IMR-90 (cell line): ENCODE measurements around the gene IFNG-AS1. TPM values are rescaled to one million over a fixed set of nuclear protein-coding genes. Genes with fewer than 3 reads are reported as not detected.

Experiments used
- ATAC-seq: fragments of 200-7000 bp; cut with Tn5 transposase; 2 replicates; pipeline ENCODE4 v1.9.1; 2020; ENCODE audit warnings: low read depth, mild to moderate bottlenecking, moderate library complexity
- BruUV-seq: library from RNA; stranded (reverse); fragments of 400-500 nt; replicated peaks from 2 replicates; lab custom pipeline; 2021; lab: Mats Ljungman, UMichigan
- CTCF ChIA-PET: fragments of 300-600 bp; formaldehyde crosslinking; extraction: SDS; loops from one replicate; lab custom pipeline; 2021; ENCODE audit warnings: antibody characterized with exemption; lab: Yijun Ruan, JAX
- POLR2A ChIA-PET: fragments of 300-600 bp; sonication (Branson Sonifier 250); formaldehyde crosslinking; loops from one replicate; lab custom pipeline; 2022; ENCODE audit warnings: antibody characterized with exemption; ENCODE audit not compliant: unreplicated experiment; lab: Charles Lee
- DNase-seq: peaks from one replicate; pipeline ENCODE4 v3.0.0; 2013
- H2AFZ ChIP-seq: replicated peaks from 2 replicates; pipeline ENCODE3; 2013; ENCODE audit warnings: low read length, mild to moderate bottlenecking; ENCODE audit not compliant: poor library complexity
- H2AK5ac ChIP-seq: 2 replicates; pipeline ENCODE4 v1.6.1; 2013; ENCODE audit warnings: low read depth, low read length, inconsistent platforms
- H2AK9ac ChIP-seq: replicated peaks from 2 replicates; pipeline ENCODE3; 2013; ENCODE audit warnings: mild to moderate bottlenecking, low read depth, low read length, moderate library complexity; ENCODE audit not compliant: poor library complexity
- H2BK120ac ChIP-seq: 2 replicates; pipeline ENCODE4 v1.6.1; 2013; ENCODE audit warnings: low read depth, low read length, inconsistent platforms
- H2BK15ac ChIP-seq: 3 replicates; pipeline ENCODE4 v1.6.1; 2013; ENCODE audit warnings: low read depth, low read length, inconsistent platforms
- H2BK20ac ChIP-seq: 2 replicates; pipeline ENCODE4 v1.6.1; 2013; ENCODE audit warnings: low read depth, mild to moderate bottlenecking, inconsistent platforms, low read length, moderate library complexity
- H2BK5ac ChIP-seq: 2 replicates; pipeline ENCODE4 v1.6.1; 2013; ENCODE audit warnings: mild to moderate bottlenecking, low read depth, low read length, inconsistent platforms; ENCODE audit not compliant: poor library complexity, severe bottlenecking
- H3K14ac ChIP-seq: replicated peaks from 2 replicates; pipeline ENCODE4 v1.6.1; 2013; ENCODE audit warnings: low read depth, low read length, inconsistent platforms
- H3K18ac ChIP-seq: 2 replicates; pipeline ENCODE4 v1.6.1; 2013; ENCODE audit warnings: low read depth, low read length, control low read depth
- H3K23ac ChIP-seq: 2 replicates; pipeline ENCODE4 v1.6.1; 2013; ENCODE audit warnings: low read depth, low read length, inconsistent platforms
- H3K27ac ChIP-seq: 2 replicates; pipeline ENCODE4 v1.5.1; 2013; ENCODE audit warnings: mild to moderate bottlenecking, control low read depth, low read length; ENCODE audit not compliant: insufficient read depth
- H3K27me3 ChIP-seq: 2 replicates; pipeline ENCODE4 v1.6.1; 2013; ENCODE audit warnings: low read length; ENCODE audit not compliant: control insufficient read depth, insufficient read depth
- H3K36me3 ChIP-seq: 2 replicates; pipeline ENCODE4 v1.6.1; 2013; ENCODE audit warnings: low read length, mixed read lengths; ENCODE audit not compliant: control insufficient read depth, insufficient read depth
- H3K4ac ChIP-seq: 2 replicates; pipeline ENCODE4 v1.6.1; 2013; ENCODE audit warnings: low read depth, low read length, inconsistent platforms
- H3K4me1 ChIP-seq: 2 replicates; pipeline ENCODE4 v1.6.1; 2013; ENCODE audit warnings: low read length, mixed read lengths; ENCODE audit not compliant: control insufficient read depth, insufficient read depth
- H3K4me2 ChIP-seq: 2 replicates; pipeline ENCODE4 v1.6.1; 2013; ENCODE audit warnings: low read depth, mild to moderate bottlenecking, control low read depth, low read length, moderate library complexity
- H3K4me3 ChIP-seq: 2 replicates; pipeline ENCODE4 v1.5.1; 2013; ENCODE audit warnings: low read depth, mild to moderate bottlenecking, control low read depth, low read length, moderate library complexity; ENCODE audit not compliant: insufficient read depth
- H3K56ac ChIP-seq: 2 replicates; pipeline ENCODE4 v1.6.1; 2013; ENCODE audit warnings: low read length, inconsistent platforms; ENCODE audit not compliant: insufficient read depth; ENCODE audit errors: extremely low read depth
- H3K79me1 ChIP-seq, 2 experiments: 2 replicates each; pipeline ENCODE4 v1.6.1; 2013; ENCODE audit warnings: low read length in 2 of 2, inconsistent platforms in 1 of 2, low read depth in 1 of 2
- H3K9ac ChIP-seq: 2 replicates; pipeline ENCODE4 v1.6.1; 2013; ENCODE audit warnings: low read depth, low read length, control low read depth
- H3K9me1 ChIP-seq: 2 replicates; pipeline ENCODE4 v1.6.1; 2013; ENCODE audit warnings: low read length, inconsistent platforms; ENCODE audit not compliant: insufficient read depth
- H3K9me3 ChIP-seq: 2 replicates; pipeline ENCODE4 v1.6.1; 2013; ENCODE audit warnings: low read length; ENCODE audit not compliant: control insufficient read depth, insufficient read depth
- H4K20me1 ChIP-seq: 2 replicates; pipeline ENCODE4 v1.6.1; 2013; ENCODE audit warnings: low read length, inconsistent platforms; ENCODE audit not compliant: insufficient read depth
- H4K5ac ChIP-seq: 2 replicates; pipeline ENCODE4 v1.6.1; 2013; ENCODE audit warnings: mild to moderate bottlenecking, low read depth, low read length, control low read depth
- H4K8ac ChIP-seq, 2 experiments: 2 replicates each; pipeline ENCODE4 v1.6.1; 2013; ENCODE audit warnings: low read depth in 2 of 2, low read length in 2 of 2, control low read depth in 1 of 2, inconsistent platforms in 1 of 2
- H4K91ac ChIP-seq: 2 replicates; pipeline ENCODE4 v1.6.1; 2013; ENCODE audit warnings: low read depth, low read length, inconsistent platforms; ENCODE audit not compliant: insufficient read depth
- BHLHE40 ChIP-seq: fragments of 150-350 bp; IDR thresholded peaks from 2 replicates; pipeline ENCODE4 v1.6.1; 2016; ENCODE audit warnings: mild to moderate bottlenecking, low read depth, low read length
- CEBPB ChIP-seq: IDR thresholded peaks from 2 replicates; pipeline ENCODE4 v1.6.1; 2012; ENCODE audit warnings: low read depth, low read length, improper control_type of control experiment
- CHD1 ChIP-seq: IDR thresholded peaks from 2 replicates; pipeline ENCODE4 v1.6.1; 2012; ENCODE audit warnings: low read depth, low read length, improper control_type of control experiment
- ELK1 ChIP-seq: fragments of 150-350 bp; IDR thresholded peaks from 2 replicates; pipeline ENCODE4 v1.6.1; 2016; ENCODE audit warnings: low read depth, mild to moderate bottlenecking, low read length, moderate library complexity, borderline replicate concordance
- FOS ChIP-seq: fragments of 150-350 bp; IDR thresholded peaks from 2 replicates; pipeline ENCODE4 v1.6.1; 2016; ENCODE audit warnings: low read depth, low read length
- MAFK ChIP-seq: IDR thresholded peaks from 2 replicates; pipeline ENCODE4 v1.6.1; 2012; ENCODE audit warnings: low read depth, low read length, improper control_type of control experiment
- MAZ ChIP-seq: IDR thresholded peaks from 2 replicates; pipeline ENCODE4 v1.6.1; 2012; ENCODE audit warnings: low read depth, mild to moderate bottlenecking, low read length, improper control_type of control experiment, moderate library complexity, borderline replicate concordance
- MXI1 ChIP-seq: IDR thresholded peaks from 2 replicates; pipeline ENCODE4 v1.6.1; 2012; ENCODE audit warnings: low read depth, mild to moderate bottlenecking, low read length, moderate library complexity, borderline replicate concordance
- NFE2L2 ChIP-seq: fragments of 150-350 bp; IDR thresholded peaks from 2 replicates; pipeline ENCODE4 v1.6.1; 2016; ENCODE audit warnings: low read depth, mild to moderate bottlenecking, low read length
- POLR2A ChIP-seq: IDR thresholded peaks from 2 replicates; pipeline ENCODE4 v1.6.1; 2012; ENCODE audit warnings: mild to moderate bottlenecking, low read depth, low read length
- RAD21 ChIP-seq: IDR thresholded peaks from 2 replicates; pipeline ENCODE4 v1.6.1; 2012; ENCODE audit warnings: low read length, improper control_type of control experiment
- RCOR1 ChIP-seq: IDR thresholded peaks from 2 replicates; pipeline ENCODE4 v1.6.1; 2012; ENCODE audit warnings: mild to moderate bottlenecking, low read length, improper control_type of control experiment; ENCODE audit not compliant: insufficient replicate concordance
- RFX5 ChIP-seq: IDR thresholded peaks from 2 replicates; pipeline ENCODE4 v1.8.0; 2012; ENCODE audit warnings: low read depth, mild to moderate bottlenecking, low read length, moderate library complexity
- SMC3 ChIP-seq: fragments of 150-350 bp; IDR thresholded peaks from 2 replicates; pipeline ENCODE4 v1.6.1; 2016; ENCODE audit warnings: low read depth, mild to moderate bottlenecking, antibody characterized with exemption, low read length, moderate library complexity
- USF2 ChIP-seq: fragments of 150-350 bp; IDR thresholded peaks from 2 replicates; pipeline ENCODE4 v1.6.1; 2017; ENCODE audit warnings: mild to moderate bottlenecking, antibody characterized with exemption, low read length, low read depth
- WGBS, 2 experiments: methylation state at CpG; one replicate each; pipeline versions ENCODE4 v1.1.5 to v1.1.7; 2013; ENCODE audit warnings: missing lambda C conversion rate in 2 of 2; ENCODE audit not compliant: insufficient read length in 1 of 2; ENCODE audit errors: extremely low coverage in 2 of 2; 5-methylcytosine and 5-hydroxymethylcytosine counted together
- dilution Hi-C: fragments of 300-500 bp; cut with HindIII; formaldehyde crosslinking; loops from one replicate; pipeline ENCODE4 v1.14.3; 2018; ENCODE audit warnings: low sequenced_read_pairs; ENCODE audit not compliant: unreplicated experiment
- in situ Hi-C: fragments of 300-500 bp; cut with MboI; formaldehyde crosslinking; loops from 3 replicates; pipeline ENCODE4 v1.14.3; 2019; ENCODE audit warnings: low sequenced_read_pairs, inconsistent platforms, mixed read lengths
- intact Hi-C: fragments of 100-400 bp; cut with micrococcal nuclease; formaldehyde crosslinking; loops from 2 replicates; pipeline ENCODE4 v1.10.0; 2022
- polyA plus RNA-seq, 3 experiments: library from polyadenylated mRNA; depleted of rRNA; stranded (reverse); fragments of >200 nt; gene quantifications; 2 replicates each; pipeline ENCODE4 v1.2.3, GENCODE V29; 2012; ENCODE audit warnings: low replicate concordance in 1 of 3
- total RNA-seq: library from RNA; depleted of rRNA; stranded (reverse); fragments of >200 nt; gene quantifications from 2 replicates; pipeline ENCODE4 v1.2.3, GENCODE V29; 2012

Gene IFNG-AS1
- total and polyA plus RNA-seq, 2 of the 4 experiments (the other 2 are of a cell fraction): not detected

DNA sequence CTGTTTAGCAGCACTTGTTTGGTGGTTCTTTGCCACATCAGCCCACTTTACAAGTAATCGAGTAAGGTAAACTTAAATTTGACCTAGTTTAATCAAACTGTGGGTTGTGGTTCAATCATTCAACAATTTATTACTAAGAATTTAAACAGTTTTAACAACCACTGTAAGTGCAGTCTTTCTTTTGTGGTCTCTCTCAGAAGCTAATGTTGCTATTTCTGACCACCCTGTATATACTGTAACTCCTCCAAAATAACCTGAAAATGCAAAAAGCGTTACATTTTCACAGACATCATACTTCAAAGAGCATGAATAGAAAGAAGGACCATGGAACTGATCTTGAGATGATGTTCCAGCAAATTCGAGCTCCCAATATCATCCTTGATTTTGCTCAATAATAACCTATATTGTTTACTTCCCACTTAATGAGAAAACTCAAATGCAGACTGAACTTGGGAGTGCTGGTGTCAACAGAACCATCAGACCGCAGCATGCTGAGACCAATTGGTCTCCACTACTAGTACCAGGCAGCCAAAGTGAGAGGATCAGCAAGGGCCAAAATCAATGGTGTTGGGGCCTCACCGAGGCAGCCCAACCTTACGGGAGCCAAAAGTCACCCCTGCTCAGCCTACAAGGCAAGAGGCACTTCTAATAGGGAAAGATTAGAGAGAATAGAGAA, 22.1 kb downstream of the IFNG-AS1 start:
- Histone ChIP-seq H3K9me3 (no peaks in the 10 kb centered on the region), H4K91ac (no peak overlapping the region), H3K79me1 (no peaks in the 10 kb centered on the region), H3K56ac (no peak overlapping the region), H3K27me3 (no peaks in the 10 kb centered on the region; the same call in 1 of the 2 replicates), H3K9me1 (no peaks in the 10 kb centered on the region), H2BK15ac (no peak overlapping the region), H2BK20ac (no peak overlapping the region; the same call in 1 of the 2 replicates), H4K20me1 (no peaks in the 10 kb centered on the region), H3K14ac (0 out of 2 replicates have a peak overlapping the region, but pooled peaks have one; percentile 35), H3K4me1 (peaks cover 11% of the 10 kb centered on the region), H3K18ac (peak overlapping the region; percentile 36; the same call in 1 of the 2 replicates), H3K4ac (no peak overlapping the region; the same call in 1 of the 2 replicates), H3K23ac (no peak overlapping the region), H3K36me3 (no peaks in the 10 kb centered on the region), H2BK5ac (no peak overlapping the region), H3K4me2 (0 out of 2 replicates have a peak overlapping the region, but pooled peaks have one; percentile 46), H3K9ac (no peak overlapping the region), H2AK9ac (no peak overlapping the region), H2AK5ac (no peak overlapping the region), H2AFZ (no peak overlapping the region), H4K8ac (0 out of 4 replicates have a peak overlapping the region, but pooled peaks of 1 of the 2 experiments have one; percentile 3), H3K4me3 (no peak overlapping the region), H2BK120ac (no peak overlapping the region), H3K27ac (peak overlapping the region; percentile 45; the same call in 1 of the 2 replicates), H4K5ac (no peak overlapping the region)
- BruUV-seq: no TSS peak
- WGBS, 2 experiments: no CpG with 5 or more reads among the region's 6 CpGs
- dilution Hi-C loops: no loop called here
- ATAC-seq (no peak), DNase-seq (no peak)
- in situ Hi-C loops: no loop called here
- ChIA-PET POLR2A (no interaction called here), CTCF (no interaction called here)
- intact Hi-C loops: no loop called here
- TF ChIP-seq MXI1 (no peak), SMC3 (no peak), USF2 (no peak), NFE2L2 (no peak), RAD21 (no peak), CHD1 (no peak), RFX5 (no peak), POLR2A (no peak), MAZ (no peak), MAFK (no peak), BHLHE40 (no peak), RCOR1 (no peak), ELK1 (no peak), FOS (no peak), CEBPB (no peak)
